ENCODE results near the gene PDCD4.
"Not testable (repeated sequence)": the region's sequence is repeated elsewhere in the genome, so short reads cannot be mapped to it uniquely, and the experiment has no call there.

PDCD4 gene

DNA sequence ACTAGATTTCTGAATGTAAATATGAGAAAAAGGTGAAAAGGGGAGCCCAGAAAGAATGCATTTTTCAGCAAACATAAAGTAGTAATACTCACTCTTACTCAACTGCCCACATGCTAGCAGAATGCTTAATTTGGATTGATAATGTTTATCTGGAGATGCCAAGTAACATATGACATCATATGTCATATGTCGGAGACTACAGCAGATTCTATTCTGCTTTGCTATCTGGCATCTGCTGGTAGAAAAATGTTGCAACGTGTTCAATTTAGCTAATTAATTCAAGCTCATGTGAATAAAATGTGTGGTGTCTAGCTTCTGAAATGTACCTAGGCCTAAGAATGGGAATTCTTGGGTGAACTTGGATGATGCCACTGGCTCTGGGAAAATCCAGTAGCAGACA lies 42.7 kb downstream of the PDCD4 start:
- Histone ChIP-seq H3K4me3 (ENCODE audit: low read length) (no peak overlapping the region), H4K20me1 (ENCODE audit: insufficient read depth, low read length) (no peaks in the 10 kb centered on the region), H3K4me2 (ENCODE audit: low read depth, low read length) (no peak overlapping the region), H2AFZ (ENCODE audit: low read length) (no peak overlapping the region), H3K36me3 (replicated peaks; ENCODE audit: insufficient read depth, low read length) (no peaks in the 10 kb centered on the region), H3K9me2 (replicated peaks; ENCODE audit: insufficient read depth, low read length) (no peaks in the 10 kb centered on the region), H3K9ac (ENCODE audit: low read length) (no peak overlapping the region), H3K79me2 (ENCODE audit: low read length) (peaks cover 18% of the 10 kb centered on the region; the same call in 1 of the 2 replicates), H3K9me3 (replicated peaks; ENCODE audit: insufficient read depth, low read length) (no peaks in the 10 kb centered on the region), H3K27ac (ENCODE audit: low read length) (no peak overlapping the region), H3K27me3 (replicated peaks; ENCODE audit: insufficient read depth, low read length) (no peaks in the 10 kb centered on the region), H3F3A (ENCODE audit: insufficient read depth, low read length) (peaks cover 12% of the 10 kb centered on the region), H3K4me1 (ENCODE audit: low read length) (peaks cover 4% of the 10 kb centered on the region; the same call in 1 of the 2 replicates)
- TF ChIP-seq, protein P1, sequence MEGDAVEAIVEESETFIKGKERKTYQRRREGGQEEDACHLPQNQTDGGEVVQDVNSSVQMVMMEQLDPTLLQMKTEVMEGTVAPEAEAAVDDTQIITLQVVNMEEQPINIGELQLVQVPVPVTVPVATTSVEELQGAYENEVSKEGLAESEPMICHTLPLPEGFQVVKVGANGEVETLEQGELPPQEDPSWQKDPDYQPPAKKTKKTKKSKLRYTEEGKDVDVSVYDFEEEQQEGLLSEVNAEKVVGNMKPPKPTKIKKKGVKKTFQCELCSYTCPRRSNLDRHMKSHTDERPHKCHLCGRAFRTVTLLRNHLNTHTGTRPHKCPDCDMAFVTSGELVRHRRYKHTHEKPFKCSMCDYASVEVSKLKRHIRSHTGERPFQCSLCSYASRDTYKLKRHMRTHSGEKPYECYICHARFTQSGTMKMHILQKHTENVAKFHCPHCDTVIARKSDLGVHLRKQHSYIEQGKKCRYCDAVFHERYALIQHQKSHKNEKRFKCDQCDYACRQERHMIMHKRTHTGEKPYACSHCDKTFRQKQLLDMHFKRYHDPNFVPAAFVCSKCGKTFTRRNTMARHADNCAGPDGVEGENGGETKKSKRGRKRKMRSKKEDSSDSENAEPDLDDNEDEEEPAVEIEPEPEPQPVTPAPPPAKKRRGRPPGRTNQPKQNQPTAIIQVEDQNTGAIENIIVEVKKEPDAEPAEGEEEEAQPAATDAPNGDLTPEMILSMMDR (IDR thresholded peaks at IDR 0.05; ENCODE audit: low read length): no peak
- DNase-seq: no peak

DNA sequence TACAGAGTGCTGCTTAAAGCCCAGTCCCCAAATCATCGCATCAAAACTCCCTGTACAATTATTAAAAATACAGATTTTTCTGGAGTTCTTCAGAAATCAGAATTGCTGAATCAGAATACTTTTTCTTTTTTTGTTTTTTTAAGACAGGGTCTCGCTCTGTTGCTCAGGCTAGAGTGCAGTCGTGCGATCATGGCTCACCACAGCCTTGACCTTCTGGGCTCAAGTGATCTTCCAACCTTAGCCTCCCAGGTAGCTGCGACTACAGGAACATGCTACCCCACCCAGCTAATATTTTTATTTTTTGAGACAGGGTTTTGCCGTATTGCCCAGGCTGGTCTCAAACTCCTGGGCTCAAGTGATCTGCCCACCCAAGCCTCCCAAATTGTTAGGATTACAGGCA lies 43.3 kb downstream of the PDCD4 start:
- DNase-seq: no peak
- Histone ChIP-seq H3K79me2 (ENCODE audit: low read length) (peaks cover 20% of the 10 kb centered on the region), H3K4me1 (ENCODE audit: low read length) (peaks cover 4% of the 10 kb centered on the region; the same call in 1 of the 2 replicates), H3K27me3 (replicated peaks; ENCODE audit: insufficient read depth, low read length) (no peaks in the 10 kb centered on the region), H3K4me3 (ENCODE audit: low read length) (no peak overlapping the region), H3K36me3 (replicated peaks; ENCODE audit: insufficient read depth, low read length) (no peaks in the 10 kb centered on the region), H3K9me3 (replicated peaks; ENCODE audit: insufficient read depth, low read length) (no peaks in the 10 kb centered on the region), H4K20me1 (ENCODE audit: insufficient read depth, low read length) (no peaks in the 10 kb centered on the region), H3K9ac (ENCODE audit: low read length) (no peak overlapping the region), H3K27ac (ENCODE audit: low read length) (no peak overlapping the region), H3F3A (ENCODE audit: insufficient read depth, low read length) (peaks cover 13% of the 10 kb centered on the region), H3K4me2 (ENCODE audit: low read depth, low read length) (no peak overlapping the region), H3K9me2 (replicated peaks; ENCODE audit: insufficient read depth, low read length) (no peaks in the 10 kb centered on the region), H2AFZ (ENCODE audit: low read length) (no peak overlapping the region)
- TF ChIP-seq, protein P1 (IDR thresholded peaks at IDR 0.05; ENCODE audit: low read length): no peak
- TF ChIP-seq EZH2 (optimal IDR thresholded peaks at IDR 0.05; ENCODE audit: low read depth, low read length): no peak
- no peak for TF ChIP-seq EZH2phosphoT487 (IDR thresholded peaks at IDR 0.05; ENCODE audit: low read length)

DNA sequence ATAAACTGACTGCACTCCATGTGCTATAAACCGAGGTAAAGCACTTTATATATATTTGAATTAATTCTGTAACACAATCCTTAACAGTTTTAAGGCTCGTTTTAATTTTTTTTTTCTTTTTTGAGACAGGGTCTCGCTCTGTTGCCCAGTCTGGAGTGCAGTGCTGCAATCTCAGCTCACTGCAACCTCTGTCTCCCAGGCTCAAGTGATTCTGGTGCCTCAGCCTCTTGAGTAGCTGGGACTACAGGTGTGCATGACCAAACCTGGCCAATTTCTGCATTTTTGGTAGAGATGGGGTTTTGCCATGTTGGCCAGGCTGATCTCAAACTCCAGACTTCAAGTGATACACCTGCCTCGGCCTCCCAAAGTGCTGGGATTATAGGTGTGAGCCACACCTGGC lies 43.9 kb downstream of the PDCD4 start:
- H3K9me3 ChIP-seq (replicated peaks; ENCODE audit: insufficient read depth, low read length); H3K36me3 ChIP-seq (replicated peaks; ENCODE audit: insufficient read depth, low read length); H3K9ac ChIP-seq (ENCODE audit: low read length); H3K27ac ChIP-seq (ENCODE audit: low read length); H3K4me2 ChIP-seq (ENCODE audit: low read depth, low read length); H4K20me1 ChIP-seq (ENCODE audit: insufficient read depth, low read length); DNase-seq; H3K4me1 ChIP-seq (ENCODE audit: low read length); H3K9me2 ChIP-seq (replicated peaks; ENCODE audit: insufficient read depth, low read length); H3K4me3 ChIP-seq (ENCODE audit: low read length); H3K27me3 ChIP-seq (replicated peaks; ENCODE audit: insufficient read depth, low read length); H2AFZ ChIP-seq (ENCODE audit: low read length): not testable (repeated sequence)
- Histone ChIP-seq H3F3A (ENCODE audit: insufficient read depth, low read length) (peaks cover 19% of the 10 kb centered on the region), H3K79me2 (ENCODE audit: low read length) (peaks cover 26% of the 10 kb centered on the region)

DNA sequence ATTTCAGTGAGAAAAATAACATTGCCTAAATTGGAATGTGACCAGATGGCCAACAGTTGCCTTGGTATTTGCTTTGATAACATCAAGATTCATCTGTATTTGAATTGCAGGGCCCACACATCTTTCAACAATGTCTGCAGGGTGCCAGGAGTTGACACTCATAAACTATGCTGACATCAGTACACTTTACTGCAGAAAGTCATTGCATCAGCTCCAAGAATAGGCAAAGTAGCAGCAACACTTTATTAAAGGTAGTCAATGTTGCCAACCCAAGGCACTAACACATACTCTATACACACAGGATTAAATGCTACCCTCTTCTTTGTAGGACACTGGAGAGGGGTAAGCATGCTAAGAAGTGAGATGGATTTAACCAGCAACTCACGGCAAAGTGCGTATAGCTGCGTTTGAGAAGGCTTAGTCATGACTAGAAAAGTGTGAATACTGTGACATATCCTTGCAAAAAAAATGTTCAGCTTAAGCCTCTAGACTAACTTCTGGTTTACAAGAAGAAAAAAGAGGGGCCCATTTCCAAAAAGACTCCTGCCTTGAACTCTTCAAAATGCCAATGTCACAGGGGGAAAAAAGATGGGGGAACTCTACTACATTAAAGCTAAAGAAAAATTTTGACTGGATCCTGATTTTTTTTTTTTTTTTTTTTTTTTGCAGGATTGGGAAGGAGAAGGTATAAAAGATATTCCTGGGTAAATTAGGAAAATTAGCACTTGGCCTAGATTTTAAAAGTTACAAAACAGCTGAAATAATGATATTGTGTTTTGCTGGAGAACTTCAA lies 45.0 kb downstream of the PDCD4 start:
- no peak overlapping the region for H3K9ac ChIP-seq (ENCODE audit: low read length)
- H3K4me1 ChIP-seq (ENCODE audit: low read length): peaks cover 4% of the 10 kb centered on the region; the same call in 1 of the 2 replicates
- no peak for DNase-seq
- H3K9me3 ChIP-seq (replicated peaks; ENCODE audit: insufficient read depth, low read length): no peaks in the 10 kb centered on the region
- peaks cover 24% of the 10 kb centered on the region for H3F3A ChIP-seq (ENCODE audit: insufficient read depth, low read length)
- no peak overlapping the region for H2AFZ ChIP-seq (ENCODE audit: low read length)
- no peak overlapping the region for H3K27ac ChIP-seq (ENCODE audit: low read length)
- peaks cover 37% of the 10 kb centered on the region for H3K79me2 ChIP-seq (ENCODE audit: low read length)
- no peaks in the 10 kb centered on the region for H4K20me1 ChIP-seq (ENCODE audit: insufficient read depth, low read length)
- H3K4me2 ChIP-seq (ENCODE audit: low read depth, low read length): no peak overlapping the region
- H3K36me3 ChIP-seq (replicated peaks; ENCODE audit: insufficient read depth, low read length): no peaks in the 10 kb centered on the region
- H3K9me2 ChIP-seq (replicated peaks; ENCODE audit: insufficient read depth, low read length): no peaks in the 10 kb centered on the region
- H3K27me3 ChIP-seq (replicated peaks; ENCODE audit: insufficient read depth, low read length): no peaks in the 10 kb centered on the region
- TF ChIP-seq EZH2 (optimal IDR thresholded peaks at IDR 0.05; ENCODE audit: low read depth, low read length) (no peak), EZH2phosphoT487 (IDR thresholded peaks at IDR 0.05; ENCODE audit: low read length) (no peak)
- TF ChIP-seq, protein P1 (IDR thresholded peaks at IDR 0.05; ENCODE audit: low read length): no peak
- H3K4me3 ChIP-seq (ENCODE audit: low read length): no peak overlapping the region

All from MM.1S (cell line).